WI38 (cell line): ENCODE measurements around the gene DVL1.

Experiments
- H3K4me3 ChIP-seq: 2 replicates; pipeline ENCODE4 v1.5.1; 2011; ENCODE audit warnings: low read depth, mild to moderate bottlenecking, control low read depth, low read length
- CTCF ChIP-seq: IDR thresholded peaks from 2 replicates; pipeline ENCODE4 v1.5.1; 2012; ENCODE audit warnings: low read depth, mild to moderate bottlenecking, control low read depth, low read length

Gene DVL1

GRCh38 chr1:1302006-1302430 lies 47.2 kb downstream of the DVL1 start:
- TF ChIP-seq CTCF, result no peak; the same call in 1 of the 2 replicates
- H3K4me3 ChIP-seq, result no peak overlapping the region

DNA sequence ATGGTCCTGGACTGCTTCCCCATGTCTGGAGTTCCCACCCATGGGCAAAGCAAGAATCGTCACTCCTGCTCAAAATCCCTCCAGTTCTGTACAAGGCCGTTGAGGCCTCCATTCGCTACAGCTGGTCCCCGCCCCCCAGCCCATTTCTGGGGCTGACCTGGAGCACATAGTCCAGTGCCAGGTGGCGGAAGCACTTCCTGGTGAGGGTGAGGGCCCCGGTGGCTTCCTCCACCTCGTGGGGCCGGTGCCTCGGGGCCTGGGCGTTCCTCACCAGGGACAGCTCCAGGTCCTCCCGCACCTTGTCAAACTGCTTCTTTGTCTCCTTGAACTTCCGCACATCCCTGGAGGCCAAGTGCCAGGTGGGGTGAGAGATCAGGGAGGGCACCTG lies 48.9 kb downstream of the DVL1 start:
- no peak overlapping the region for H3K4me3 ChIP-seq
- no peak for TF ChIP-seq CTCF

DNA sequence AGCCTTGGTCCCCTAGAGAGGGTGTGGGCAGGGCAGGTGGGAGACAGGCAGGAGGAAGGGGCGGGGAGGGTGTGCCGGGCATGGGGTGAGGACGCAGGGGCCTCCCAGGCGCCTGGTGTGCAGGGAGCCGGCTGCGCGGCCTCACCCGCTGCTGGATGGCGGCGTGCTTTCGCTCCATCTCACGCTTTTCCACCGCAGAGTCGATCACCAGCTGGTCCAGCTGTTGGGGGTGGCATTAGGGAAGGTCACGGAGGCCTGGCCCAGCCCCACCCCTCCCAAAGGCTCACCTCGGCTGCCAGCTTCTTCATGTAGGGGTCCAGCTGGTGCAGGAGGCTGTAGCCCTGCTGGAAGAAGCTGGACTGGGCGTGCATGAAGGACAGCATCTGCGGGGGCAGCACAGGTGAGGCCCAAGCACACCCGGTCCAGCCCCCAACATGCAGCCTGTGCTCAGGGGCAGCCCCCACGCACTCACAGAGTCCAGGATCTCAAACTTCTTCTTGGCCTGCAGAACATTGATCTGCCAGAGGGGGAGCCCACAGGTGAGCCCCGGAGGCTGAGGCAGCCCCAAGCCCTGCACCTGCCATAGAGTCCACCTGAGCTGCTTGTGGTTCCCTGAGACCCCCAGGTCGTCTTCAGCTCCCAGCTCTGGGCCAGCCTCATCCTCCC lies 49.4 kb downstream of the DVL1 start:
- no peak overlapping the region for H3K4me3 ChIP-seq
- TF ChIP-seq CTCF, result no peak

DNA sequence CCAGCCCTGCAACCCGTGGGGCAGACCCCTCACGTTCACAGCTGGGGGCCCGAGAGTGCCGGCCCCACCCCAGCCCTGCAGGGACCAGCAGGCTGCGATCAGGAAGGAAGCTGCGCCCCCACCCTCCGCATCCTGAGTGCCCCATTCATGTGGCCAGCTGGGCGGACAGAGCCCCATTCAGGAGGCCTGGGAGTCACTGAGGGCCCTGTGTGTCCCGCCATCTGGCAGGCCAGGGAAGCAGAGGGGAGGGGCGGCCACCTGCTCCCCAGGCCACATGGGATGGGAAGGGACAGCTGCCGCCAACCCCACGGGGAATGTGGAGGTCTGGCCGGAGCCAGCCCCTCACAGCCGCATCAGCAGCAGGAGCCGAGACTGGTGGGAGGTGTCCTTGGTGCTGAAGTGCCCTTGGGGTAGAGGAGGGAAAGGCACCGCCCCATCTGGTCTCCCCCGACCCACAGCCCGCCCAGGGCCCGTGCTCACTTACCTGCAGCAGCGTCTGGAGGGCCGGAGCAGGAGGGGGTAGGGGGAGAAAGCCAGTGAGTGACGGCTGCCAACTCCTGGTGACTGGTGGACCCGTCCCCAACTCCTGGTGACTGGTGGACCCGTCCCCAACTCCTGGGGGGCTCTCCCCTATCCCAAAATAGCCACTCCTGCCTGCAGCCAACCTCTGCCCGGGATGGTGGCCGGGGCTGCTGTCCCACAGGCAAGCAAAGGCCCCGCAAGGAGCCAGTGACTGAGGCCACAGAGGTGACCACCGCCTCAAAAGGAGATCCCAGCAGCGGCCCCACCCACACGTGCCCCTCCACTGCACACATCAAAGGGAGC lies 50.1 kb downstream of the DVL1 start:
- H3K4me3 ChIP-seq, result no peak overlapping the region
- TF ChIP-seq CTCF, result no peak

- H3K4me3 ChIP-seq, result no peak overlapping the region
- no peak for TF ChIP-seq CTCF
Observed at GRCh38 chr1:1297802-1298424, 51.3 kb downstream of the DVL1 start.

GRCh38 chr1:1296070-1297061 lies 52.9 kb downstream of the DVL1 start:
- TF ChIP-seq CTCF, result no peak

More at GRCh38 chr1:1296070-1297061, 52.9 kb downstream of the DVL1 start:
- H3K4me3 ChIP-seq, result no peak overlapping the region
